Measurements from ENCODE around the gene TIMP2. TPM values are rescaled to one million over a fixed set of nuclear protein-coding genes. Genes with fewer than 3 reads are reported as not detected.

Gene TIMP2
- total RNA-seq, 1 experiment from 2014 or later = 29.0 TPM

- H3K14ac ChIP-seq (ENCODE audit: insufficient read depth, low read length) = no peak overlapping the region
- no peaks in the 10 kb centered on the region for H3K9me3 ChIP-seq (ENCODE audit: control insufficient read depth, low read depth, low read length)
- H3K56ac ChIP-seq (ENCODE audit: insufficient read length, low read depth, low read length) = no peak overlapping the region
- TF ChIP-seq CTCF (conservative IDR thresholded peaks at IDR 0.05) = no peak
- H2AFZ ChIP-seq (ENCODE audit: low read length) = no peak overlapping the region
- Mint-ChIP-seq H3K4me3 (no peak overlapping the region), H3K9me3 (no peaks in the 10 kb centered on the region; a peak in 1 of 5 replicates), H3K36me3 (ENCODE audit: insufficient read depth in 1 of 3, low read depth in 3 of 3) (peaks cover 0 to 30% (median 13%) of the 10 kb centered on the region in 3 experiments; a peak in 5 of 7 replicates), H3K27me3 (ENCODE audit: low read depth) (peaks cover 2% of the 10 kb centered on the region), H3K27ac (no peak overlapping the region), H3K4me1 (peaks cover 5 to 14% of the 10 kb centered on the region in 2 experiments)
- H4K91ac ChIP-seq (ENCODE audit: insufficient read length, low read depth, low read length) = no peak overlapping the region
- WGBS (ENCODE audit: extremely low coverage, insufficient read length, low lambda C conversion rate) = no CpG with 5 or more reads among the region's 21 CpGs
- H3K27me3 ChIP-seq (ENCODE audit: insufficient read depth, low read length) = no peaks in the 10 kb centered on the region
- no peaks in the 10 kb centered on the region for H3K23me2 ChIP-seq (ENCODE audit: insufficient read length, low read depth, low read length, poor library complexity, severe bottlenecking)
- no peaks in the 10 kb centered on the region for H3K79me2 ChIP-seq (ENCODE audit: insufficient read depth, low read length)
- H3K4me1 ChIP-seq (ENCODE audit: insufficient read depth, low read length) = no peaks in the 10 kb centered on the region
- H2BK120ac ChIP-seq (ENCODE audit: low read depth, low read length, poor library complexity, severe bottlenecking) = no peak overlapping the region
- H2BK5ac ChIP-seq (ENCODE audit: insufficient read length, low read length) = no peak overlapping the region
- no peak overlapping the region for H3K4me2 ChIP-seq (ENCODE audit: insufficient read depth, insufficient read length, low read length)
- H2BK20ac ChIP-seq (ENCODE audit: low read depth, low read length, poor library complexity, severe bottlenecking) = no peak overlapping the region
- no peak overlapping the region for H3T11ph ChIP-seq (ENCODE audit: low read length)
- no peak overlapping the region for H3K18ac ChIP-seq (ENCODE audit: insufficient read length, low read depth, low read length)
- no peak overlapping the region for H3K27ac ChIP-seq (ENCODE audit: insufficient read length, low read depth, low read length)
- H3K23ac ChIP-seq (ENCODE audit: insufficient read length, low read depth, low read length) = no peak overlapping the region
- DNase-seq = no peak
- no peak overlapping the region for H3K9ac ChIP-seq (ENCODE audit: extremely low read depth, insufficient read length, low read length)
- H2BK15ac ChIP-seq (ENCODE audit: low read depth, low read length) = no peak overlapping the region
- no peak overlapping the region for H3K4ac ChIP-seq (ENCODE audit: low read depth, low read length)
- H2BK12ac ChIP-seq (ENCODE audit: insufficient read length, low read depth, low read length) = no peak overlapping the region
- H4K8ac ChIP-seq (replicated peaks; ENCODE audit: insufficient read length, low read depth, low read length) = no peak overlapping the region
- no peaks in the 10 kb centered on the region for H4K20me1 ChIP-seq (ENCODE audit: control insufficient read depth, insufficient read depth, insufficient read length)
- no peaks in the 10 kb centered on the region for H3K79me1 ChIP-seq (ENCODE audit: insufficient read depth, low read depth, low read length, poor library complexity, severe bottlenecking)
- H4K5ac ChIP-seq (ENCODE audit: insufficient read length, low read depth, low read length) = no peak overlapping the region
- H2AK5ac ChIP-seq (ENCODE audit: insufficient read length, low read length) = no peak overlapping the region
Observed at GRCh38 chr17:78967782-78968362, 42.7 kb upstream of the TIMP2 start.

All from H9 (cell line).